NCI-H2227 treated with DMSO at 0.1 percent for 48 hours (cell line): ENCODE results near the gene IL21R.
"Not testable (repeated sequence)": the region's sequence is repeated elsewhere in the genome, so short reads cannot be mapped to it uniquely, and the experiment has no call there.

Source experiments
- DNase-seq: peaks from one replicate; lab custom pipeline; 2025; lab: John Stamatoyannopoulos, UW

IL21R gene

DNA sequence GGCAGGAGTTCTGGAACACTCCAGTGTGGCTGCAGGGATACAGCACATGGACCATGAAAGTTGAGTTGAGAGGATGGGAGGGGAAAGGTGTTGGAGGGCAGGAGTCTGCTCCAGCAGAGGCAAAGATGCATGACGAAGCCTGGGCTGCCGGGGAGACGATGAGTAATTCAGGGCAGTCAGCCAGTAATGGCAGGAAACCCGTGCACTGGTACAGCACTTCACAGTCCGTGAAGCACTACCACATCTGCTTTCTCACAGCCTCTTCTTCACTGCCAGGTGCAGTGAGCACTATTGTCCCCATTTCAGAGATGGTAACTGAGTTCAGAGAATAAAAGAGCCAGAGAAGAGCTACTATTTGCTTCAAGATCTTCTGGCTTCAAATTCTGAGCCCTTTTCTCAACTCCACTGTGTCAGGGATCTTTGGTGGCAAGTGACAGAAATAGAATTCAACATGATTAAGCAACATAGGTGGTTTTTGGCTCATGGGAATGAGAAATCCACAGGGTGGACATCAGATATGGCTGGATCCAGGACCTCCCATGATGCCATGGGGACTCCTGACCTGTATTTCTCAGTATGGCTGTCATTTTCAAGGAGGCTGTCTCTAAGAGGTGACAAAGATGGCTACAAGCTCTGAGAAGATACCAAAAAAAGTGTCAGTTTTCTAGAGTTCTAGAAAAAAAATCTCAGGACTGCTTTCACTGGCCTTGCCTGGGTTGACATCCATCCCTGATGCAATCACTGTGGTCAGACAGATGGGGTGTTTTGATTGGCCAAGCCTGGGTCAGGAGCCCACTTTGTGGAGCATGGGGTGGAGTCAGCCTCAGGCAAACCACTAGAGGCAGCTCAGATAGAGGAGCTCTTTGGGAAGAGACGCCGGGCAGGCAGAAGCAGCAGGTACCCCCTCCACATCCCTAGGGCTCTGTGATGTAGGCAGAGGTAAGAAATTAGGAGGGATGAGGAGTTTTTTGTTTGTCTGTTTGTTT lies 24.7 kb downstream of the IL21R start:
- no peak for DNase-seq

DNA sequence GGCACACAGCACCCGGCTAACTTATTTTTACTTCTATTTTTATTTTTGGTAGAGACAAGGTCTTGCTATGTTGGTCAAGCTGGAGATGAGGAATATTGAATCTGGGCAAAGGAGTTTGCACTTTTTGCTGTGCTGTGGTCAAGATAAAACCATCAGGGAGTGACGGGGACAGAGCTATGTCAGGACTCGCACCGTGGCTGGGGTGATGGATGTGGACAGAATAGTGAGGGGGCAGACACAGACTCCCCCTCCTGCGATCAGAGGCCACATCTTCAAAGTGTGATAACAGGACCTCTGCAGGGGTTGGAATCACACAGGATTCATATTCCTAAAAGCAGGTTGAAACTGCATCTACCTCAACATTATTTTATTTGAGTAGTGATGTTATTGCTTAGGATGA lies 25.6 kb downstream of the IL21R start:
- DNase-seq, result no peak

DNA sequence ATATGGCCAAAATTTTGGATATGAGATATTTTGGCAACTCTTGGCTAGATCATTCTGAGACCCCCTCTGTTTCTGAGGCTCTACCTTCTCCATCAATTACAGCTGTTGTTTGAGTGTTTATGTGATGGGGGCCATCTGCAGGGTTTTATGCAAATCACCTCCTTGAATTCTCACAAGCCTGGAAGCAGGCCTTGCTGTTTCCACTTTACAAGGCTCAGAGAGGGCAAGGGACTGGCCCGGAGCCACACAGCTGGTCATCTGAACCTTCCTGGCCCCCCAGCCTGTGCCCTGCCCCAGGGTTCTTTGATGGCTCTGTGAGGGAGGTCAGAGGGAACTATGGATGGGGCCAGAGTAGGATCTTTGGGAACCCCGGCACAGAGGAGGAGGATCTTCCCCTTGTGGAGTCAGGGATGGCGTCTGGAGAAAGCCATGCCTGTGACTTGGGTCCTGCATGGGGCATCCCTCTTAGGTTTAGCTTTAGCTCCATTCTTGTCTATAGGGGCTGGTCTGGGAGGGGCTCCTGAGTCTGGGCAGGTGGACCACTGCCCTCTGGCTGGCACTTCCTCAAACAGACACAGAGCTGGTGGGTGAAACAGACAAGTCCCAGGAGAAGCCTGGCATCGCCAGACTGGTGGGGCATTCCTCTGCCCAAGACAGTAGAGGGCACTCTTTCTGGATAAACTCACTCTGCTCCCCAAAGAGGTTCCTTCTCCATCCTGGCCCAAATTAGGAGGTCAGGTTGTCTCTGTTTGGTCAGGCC lies 26.2 kb downstream of the IL21R start:
- DNase-seq, result no peak

DNA sequence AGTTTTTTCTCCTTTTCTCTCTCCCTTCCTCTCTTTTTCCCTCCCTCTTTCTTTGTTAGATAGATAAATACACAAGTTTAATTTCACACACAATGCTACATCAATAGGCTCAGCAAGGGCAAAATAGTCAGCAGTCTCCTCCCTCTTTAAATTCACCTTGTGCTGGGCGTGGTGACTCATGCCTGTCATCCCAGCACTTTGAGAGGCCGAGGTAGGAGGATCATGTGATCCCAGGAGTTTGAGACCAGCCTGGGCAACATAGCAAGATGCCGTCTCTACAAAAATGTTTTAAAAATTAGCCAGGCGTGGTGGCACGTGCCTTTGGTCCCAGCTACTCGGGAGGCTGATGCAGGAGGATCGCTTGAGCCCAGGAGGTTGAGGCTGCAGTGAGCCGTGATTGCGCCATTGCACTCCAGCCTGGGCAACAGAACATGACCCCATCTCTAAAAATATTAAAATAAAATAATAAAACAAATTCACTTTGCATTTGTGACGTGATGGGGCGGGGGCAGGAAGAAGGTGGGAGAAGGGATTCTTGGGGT lies 27.4 kb downstream of the IL21R start:
- no peak for DNase-seq

DNA sequence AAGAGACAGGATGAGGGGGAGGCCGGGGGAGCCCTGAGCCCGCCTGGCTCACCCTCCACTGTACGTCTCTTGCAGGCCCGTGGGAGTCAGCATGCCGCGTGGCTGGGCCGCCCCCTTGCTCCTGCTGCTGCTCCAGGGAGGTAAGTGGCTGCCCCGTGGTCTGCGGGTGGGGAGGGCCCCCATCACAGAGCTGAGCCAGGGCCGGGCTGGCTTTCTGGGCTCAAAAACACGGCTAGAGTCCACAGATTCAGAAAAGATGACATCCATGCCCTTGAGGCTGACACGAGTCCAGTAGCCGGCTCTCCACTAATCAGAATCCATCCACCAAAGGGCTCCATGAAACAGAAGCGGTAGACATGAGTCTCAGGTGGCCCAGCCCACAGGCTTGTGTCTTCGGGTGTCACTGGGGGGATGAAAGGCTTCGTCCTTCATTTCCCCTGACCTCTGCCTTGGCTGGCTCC lies 28.0 kb downstream of the IL21R start:
- DNase-seq, result no peak

DNA sequence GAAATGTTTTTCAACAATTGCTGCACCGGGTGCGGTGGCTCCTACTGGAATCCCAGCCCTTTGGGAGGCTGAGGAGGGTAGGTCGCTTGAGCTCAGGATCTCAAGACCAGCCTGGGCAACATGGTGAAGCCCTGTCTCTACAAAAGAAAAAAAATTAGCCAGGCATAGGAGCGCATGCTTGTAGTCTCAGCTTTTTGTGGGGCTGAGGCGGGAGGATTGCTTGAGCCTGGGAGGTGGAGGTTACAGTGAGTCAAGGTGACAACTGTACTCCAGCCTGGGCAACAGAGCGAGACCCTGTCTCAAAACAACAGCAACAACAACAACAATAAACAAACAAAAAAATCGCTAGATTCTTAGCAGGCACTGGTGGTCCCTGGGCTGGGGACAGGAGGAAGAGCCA lies 28.5 kb downstream of the IL21R start:
- DNase-seq, result no peak

DNA sequence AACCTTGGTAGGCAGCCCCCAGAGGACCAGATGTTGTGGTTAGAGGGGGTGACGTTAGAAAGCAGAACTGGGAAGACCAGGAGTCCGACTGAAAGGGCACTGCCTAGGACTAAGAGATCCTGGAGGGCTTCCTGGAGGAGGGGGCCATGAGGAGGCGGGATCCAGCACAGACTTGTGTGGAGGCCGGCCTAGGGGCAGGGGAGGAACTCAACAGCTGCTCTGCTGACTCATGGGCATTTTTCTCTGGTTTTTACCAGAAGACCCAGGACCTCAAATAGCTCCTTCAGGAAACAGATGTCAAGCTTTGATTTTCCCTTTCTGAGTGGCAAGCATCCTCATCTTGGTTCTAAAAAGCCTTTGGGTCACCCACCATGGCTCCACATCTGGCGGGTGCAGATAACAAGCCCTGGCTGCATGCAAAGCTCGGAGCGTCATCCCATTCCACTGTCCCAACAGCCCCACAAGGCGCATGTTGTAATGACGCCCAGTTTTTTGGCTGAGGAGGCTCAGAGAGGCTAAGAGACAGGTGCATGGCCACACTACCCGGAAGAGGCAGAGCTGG lies 29.0 kb downstream of the IL21R start:
- no peak for DNase-seq

DNA sequence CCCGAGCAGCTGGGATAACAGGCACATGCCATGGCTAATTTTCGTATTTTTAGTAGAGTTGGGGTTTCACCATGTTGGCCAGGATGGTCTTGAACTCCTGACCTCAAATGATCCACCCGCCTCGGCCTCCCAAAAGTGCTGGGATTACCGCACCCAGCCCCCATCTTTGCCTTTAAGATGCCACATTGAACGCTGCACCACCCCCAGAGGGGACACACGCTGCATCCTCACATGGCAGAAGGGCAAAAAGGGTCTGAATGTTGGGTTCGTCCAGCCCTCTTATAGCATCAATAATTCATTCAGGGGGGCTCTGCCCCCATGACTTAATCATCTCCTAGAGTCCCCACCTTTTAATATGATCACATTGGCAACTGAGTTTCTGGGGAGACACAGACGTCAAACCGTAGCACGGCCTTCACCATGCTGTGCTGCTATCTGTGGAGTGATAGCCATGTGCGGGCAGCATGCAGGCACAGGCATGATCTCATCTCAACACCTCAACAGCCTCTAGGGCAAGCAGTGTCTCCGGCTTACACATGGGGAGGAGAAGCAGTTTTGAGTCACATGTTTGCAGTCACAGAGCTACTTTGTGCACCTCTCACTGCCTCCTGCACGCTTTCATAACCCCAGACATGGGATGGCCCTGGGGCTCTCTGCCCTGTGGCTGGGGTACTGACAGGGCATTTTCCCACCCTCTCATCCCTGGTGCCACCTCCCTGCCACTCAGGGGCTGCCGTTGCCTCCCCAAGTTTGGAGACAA lies 30.0 kb downstream of the IL21R start:
- no peak for DNase-seq

DNA sequence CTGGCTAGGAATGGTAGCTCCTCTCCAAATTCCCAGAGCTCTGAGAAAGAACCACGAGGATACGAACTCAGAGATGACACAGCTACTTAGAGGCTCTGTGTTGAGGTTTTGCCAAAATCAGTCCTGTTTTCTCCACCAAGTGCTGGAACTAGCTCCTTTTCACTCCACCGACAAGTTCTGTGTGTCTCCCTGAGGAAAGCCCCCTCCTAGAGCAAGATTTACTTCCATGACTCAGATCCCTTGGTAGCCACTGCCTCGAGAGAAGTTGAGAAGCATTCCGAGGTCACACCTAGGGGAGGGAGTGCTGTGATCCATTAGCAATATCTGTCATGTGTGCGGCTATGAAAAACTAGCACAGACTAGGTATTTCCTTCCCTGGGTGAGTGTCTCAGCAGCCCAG lies 30.6 kb downstream of the IL21R start:
- DNase-seq, result no peak

DNA sequence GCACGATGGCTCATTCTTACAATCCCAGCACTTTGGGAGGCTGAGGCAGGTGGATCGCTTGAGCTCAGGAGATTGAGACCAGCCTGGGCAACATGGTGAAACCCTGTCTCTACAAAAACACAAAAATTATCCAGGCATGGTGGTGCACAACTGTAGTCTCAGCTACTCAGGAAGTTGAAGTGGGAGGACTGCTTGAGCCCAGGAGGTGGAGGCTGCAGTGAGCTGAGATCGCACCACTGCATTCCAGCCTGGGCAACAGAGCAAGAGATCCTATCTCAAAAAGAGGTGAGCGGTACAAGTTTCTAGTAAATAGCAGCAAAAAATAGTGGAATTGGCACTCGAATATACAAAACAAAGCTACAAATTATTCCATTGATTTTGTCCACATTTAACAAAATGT lies 31.2 kb downstream of the IL21R start:
- DNase-seq, result not testable (repeated sequence)

DNA sequence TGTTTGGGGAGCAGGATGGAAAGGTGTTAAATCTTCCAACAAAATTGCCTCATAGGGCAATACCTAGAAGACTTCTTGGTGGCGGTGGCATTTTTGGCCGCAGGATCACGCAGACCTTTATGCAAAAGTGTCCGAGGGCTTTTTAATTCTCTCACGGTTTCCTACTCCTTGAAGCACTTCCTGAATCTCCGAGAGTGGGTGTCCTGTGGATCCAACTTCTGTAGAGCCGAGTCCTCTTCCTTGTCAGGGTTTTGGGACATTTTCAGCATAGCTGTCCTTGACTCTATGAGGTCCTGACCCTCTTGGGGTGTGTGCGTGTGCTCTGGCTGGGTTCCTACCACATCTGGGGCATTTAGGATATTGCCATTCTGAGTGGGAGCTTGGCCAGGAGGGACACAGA lies 31.7 kb downstream of the IL21R start:
- no peak for DNase-seq

DNA sequence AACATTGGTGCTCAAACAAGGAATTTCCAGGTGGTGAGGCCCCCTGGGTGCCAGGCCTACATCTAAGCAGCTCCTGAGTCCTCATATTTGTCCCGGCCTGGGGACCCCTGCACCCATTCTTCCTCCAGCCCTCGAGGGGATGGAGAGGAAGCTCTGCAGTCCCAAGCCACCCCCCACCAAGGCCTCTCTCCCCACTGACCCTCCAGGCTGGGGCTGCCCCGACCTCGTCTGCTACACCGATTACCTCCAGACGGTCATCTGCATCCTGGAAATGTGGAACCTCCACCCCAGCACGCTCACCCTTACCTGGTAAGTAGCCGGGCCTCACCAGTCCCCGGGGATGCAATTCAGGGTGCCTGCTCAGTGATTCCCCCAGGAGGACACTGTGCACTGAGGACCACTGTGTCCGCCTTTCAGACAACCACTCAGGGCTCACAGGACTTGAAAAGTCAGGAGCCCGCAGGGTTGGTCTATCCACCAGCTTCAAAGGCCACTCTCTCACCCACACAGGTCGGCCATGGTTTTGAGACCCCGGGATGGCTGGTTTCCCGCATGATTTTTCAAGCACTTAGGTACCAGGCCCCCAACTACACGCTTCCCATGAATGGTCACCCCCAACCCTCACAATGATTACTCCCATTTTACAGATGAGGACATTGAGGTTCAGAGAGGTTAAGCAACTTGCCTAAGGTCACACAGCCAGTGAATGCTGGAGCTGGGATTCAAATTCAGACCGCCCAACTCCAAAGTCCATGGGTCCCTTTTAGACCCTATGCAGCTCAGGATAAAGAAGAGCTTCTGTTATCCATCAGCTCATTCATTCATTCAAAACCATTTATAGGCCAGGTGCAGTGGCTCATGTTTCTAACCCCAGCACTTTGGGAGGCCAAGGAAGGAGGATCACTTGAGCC lies 32.4 kb downstream of the IL21R start:
- no peak for DNase-seq

DNA sequence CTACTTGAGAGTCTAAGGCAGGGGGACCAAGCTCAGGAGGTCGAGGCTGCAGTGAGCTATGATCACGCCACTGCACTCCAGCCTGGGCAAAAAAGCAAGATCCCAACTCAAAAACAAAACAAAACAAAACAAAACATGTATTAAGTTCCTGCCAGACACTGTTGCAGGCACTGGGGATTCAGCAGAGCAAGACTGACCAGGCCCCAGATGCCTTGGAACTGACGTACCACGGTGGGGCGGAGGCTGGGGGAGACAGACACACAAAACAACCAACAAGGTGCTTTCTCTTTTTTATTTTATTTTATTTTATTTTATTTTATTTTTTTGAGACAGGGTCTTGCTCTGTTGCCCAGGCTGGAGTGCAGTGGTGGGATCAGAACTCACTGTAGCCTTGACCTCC lies 33.2 kb downstream of the IL21R start:
- not testable (repeated sequence) for DNase-seq

DNA sequence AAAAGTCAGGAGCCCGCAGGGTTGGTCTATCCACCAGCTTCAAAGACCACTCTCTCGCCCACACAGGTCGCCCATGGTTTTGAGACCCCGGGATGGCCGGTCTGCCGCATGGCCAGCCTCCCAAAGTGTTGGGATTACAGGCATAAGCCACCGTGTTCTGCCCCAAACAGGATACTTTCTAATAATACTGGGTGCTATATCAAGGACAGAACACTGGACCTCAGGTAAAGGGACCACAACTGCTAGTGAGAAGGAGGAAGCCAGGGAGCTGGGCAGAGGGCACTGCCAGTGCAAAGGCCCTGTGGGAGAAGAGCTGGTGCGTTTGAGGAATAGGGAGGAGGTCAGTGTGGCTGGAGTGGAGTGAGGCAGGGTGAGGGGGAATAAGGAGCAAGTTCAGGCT lies 34.1 kb downstream of the IL21R start:
- DNase-seq, result no peak

DNA sequence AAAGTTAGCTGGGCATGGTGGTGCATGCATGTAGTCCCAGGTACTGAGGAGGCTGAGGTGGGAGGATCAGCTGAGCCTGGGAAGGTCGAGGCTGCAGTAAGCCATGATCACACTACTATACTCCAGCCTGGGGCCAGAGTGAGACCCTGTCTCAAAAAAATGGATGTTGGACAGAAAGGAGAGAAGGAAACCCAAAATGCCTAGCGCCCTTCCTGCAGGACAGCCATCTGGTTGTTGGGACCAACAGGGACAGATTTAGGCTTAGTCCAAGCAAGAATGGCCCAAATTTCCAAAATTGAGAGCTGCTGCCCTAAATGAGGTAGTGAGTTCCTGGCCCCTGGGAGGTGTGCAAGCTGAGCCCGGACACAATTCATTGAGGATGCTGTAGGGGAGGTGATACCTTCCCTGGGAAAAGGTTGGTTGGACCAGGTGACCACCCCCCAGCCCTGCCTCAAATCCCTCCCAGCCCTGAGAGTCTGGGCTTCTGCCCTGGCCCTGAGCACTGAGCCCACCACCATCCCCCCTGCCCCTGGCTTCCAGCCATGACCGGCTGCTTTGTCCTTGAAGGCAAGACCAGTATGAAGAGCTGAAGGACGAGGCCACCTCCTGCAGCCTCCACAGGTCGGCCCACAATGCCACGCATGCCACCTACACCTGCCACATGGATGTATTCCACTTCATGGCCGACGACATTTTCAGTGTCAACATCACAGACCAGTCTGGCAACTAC lies 35.1 kb downstream of the IL21R start:
- no peak for DNase-seq

DNA sequence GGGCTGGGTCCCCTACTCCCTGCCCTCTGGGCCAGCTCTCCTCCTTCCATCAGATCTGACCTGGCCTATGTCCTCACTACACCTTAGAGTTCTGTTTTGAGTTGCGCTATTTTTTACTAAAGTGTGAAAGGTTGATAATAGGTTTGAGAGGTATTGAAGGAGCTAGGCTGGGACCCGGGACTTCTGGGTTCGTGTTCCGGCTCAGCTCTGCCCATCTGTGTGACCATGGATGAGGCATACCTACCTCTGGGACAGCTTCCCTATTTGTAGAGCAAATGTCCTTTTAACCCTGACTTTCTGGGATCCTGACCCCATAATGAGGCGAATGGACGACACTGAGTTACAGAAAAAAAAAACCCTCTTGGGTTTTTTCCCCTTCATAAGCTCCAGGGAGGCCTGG lies 36.0 kb downstream of the IL21R start:
- no peak for DNase-seq

DNA sequence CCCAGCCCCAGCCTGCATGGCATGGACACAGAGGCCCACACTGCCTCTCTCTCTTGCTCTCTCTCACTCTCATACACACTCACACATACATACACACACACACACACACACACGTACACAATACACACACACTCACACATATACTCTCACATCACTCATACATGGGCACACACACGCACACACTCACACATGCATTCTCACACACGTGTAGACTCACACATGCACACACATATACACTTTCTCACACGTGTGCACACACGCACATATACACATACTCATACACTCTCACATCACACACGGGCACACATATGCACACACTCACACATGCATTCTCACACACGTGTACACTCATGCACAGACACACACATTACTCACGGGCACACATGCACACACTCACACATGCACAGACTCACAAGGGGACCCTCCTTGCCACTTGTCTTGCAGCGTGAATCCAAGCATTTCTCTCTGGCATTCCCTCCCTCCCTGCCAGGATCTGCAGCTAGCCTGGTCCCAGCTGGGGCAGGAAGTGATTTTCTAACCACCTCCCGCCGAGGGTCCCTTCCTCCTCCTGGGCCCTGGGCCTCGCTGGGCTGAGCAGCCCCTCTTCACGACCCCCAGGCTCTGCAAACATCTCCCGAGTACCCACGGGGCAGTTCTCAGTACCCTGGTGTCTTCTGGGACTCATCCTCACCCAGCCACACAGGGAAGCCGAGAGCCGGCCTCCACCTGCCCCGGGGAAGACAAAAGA lies 37.5 kb downstream of the IL21R start:
- DNase-seq, result no peak

DNA sequence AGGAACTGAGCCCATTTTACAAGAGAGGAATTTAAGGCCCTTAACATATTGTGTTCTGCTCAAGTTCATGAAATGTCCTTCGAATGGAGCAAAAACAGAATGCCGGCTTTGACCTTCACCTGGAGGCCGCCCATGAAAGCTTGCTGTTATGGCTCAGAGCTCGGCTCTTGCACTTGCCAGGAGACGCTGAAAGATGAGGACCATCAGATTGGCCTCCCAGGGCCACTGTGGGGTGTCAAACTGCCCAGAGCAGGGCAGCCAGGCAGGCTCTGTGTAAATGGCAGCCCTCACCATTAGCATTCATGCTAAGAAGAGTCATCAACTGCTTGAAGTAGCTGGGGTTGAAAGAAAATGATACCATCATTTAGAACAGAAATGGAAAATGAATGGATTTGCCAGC lies 39.3 kb downstream of the IL21R start:
- DNase-seq, result no peak

DNA sequence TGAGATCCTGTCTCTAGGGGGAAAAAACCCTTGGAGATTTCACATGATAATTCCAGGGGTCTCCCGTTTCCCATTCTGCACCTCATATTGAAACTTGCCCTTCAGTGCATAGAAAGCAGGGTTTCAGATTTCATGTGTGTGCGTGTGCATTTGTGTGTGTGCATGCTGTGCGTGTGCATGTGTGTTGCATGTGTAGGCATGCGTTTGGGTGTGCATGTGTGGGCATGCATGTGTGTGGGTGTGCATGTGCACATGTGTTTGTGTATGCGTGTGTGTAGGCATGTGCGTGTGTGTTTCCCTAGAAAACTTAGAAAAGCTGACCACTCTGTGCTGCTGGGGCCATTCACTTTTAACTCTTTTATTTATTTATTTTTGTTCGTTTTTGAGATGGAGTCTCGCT lies 40.0 kb downstream of the IL21R start:
- no peak for DNase-seq
